SK-MEL-5 (cell line): ENCODE measurements around the gene MARVELD3. TPM values are rescaled to one million over a fixed set of nuclear protein-coding genes. Genes with fewer than 3 reads are reported as not detected.
"Not testable (repeated sequence)": the region's sequence is repeated elsewhere in the genome, so short reads cannot be mapped to it uniquely, and the experiment has no call there.

Experiments used
- DNase-seq: peaks from one replicate; pipeline ENCODE4 v3.0.0-alpha.2; 2016; ENCODE audit warnings: low read depth, low spot score
- in situ Hi-C: cut with HindIII; loops from 2 replicates; pipeline ENCODE4 v1.10.0; 2016; ENCODE audit warnings: low sequenced_read_pairs, high pct_unique_total_duplicates, low pct_unique_long_range_greater_than_20kb
- polyA plus RNA-seq, 2 experiments: library from polyadenylated mRNA; depleted of rRNA; stranded (reverse); fragments of >200 nt; gene quantifications; 2 replicates each; pipeline ENCODE4 v1.2.3, GENCODE V29; 2015
- total RNA-seq: library from RNA; depleted of rRNA; stranded (reverse); fragments of >200 nt; shearing (Covaris generic); gene quantifications from 2 replicates; pipeline ENCODE4 v1.2.3, GENCODE V29; 2014; rRNA removed

MARVELD3 gene, protein sequence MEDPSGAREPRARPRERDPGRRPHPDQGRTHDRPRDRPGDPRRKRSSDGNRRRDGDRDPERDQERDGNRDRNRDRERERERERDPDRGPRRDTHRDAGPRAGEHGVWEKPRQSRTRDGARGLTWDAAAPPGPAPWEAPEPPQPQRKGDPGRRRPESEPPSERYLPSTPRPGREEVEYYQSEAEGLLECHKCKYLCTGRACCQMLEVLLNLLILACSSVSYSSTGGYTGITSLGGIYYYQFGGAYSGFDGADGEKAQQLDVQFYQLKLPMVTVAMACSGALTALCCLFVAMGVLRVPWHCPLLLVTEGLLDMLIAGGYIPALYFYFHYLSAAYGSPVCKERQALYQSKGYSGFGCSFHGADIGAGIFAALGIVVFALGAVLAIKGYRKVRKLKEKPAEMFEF
- total RNA-seq = 0.08 TPM in 1 of 2 replicates, not detected in the other
- 0.08 TPM in 1 of 2 replicates, not detected in the other for polyA plus RNA-seq (2015; cell fraction: cytosol; rRNA removed)
- not detected in 2 replicates for polyA plus RNA-seq (2015; cell fraction: nucleus; rRNA removed)

DNA sequence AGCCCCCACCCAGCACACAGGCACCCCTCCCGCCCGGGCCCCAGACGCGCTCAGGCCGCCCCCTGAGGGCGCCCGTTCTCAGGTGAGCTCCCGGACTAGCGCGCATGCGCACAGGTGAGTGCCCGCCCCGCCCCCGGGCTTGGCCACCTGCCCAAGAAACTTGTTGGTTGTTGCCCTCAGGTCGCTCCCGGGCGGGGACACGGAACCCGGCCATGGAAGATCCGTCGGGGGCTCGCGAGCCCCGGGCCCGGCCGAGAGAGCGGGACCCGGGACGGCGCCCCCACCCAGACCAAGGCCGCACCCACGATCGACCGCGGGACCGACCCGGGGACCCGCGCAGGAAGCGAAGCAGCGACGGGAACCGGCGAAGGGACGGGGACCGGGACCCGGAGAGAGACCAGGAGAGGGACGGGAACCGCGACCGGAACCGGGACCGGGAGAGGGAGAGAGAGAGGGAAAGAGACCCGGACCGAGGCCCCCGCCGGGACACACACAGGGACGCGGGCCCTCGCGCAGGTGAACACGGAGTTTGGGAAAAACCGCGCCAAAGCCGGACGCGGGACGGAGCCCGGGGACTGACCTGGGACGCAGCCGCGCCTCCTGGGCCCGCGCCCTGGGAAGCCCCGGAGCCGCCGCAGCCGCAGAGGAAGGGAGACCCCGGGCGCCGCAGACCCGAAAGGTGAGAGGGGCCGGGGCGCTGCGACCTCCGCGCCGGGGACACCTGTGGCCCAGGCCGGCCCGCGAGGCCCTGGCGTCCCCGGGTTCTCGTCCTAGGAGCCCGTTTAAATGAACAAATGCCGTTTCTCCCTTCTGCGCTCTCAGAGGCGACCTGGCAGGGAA lies at the start of gene MARVELD3:
MARVELD3 (plus strand) TSS at position 167 of the 840 bp plus-strand sequence; CDS start at position 213, 46 bp downstream.
- in situ Hi-C loops = no loop called here
- DNase-seq = no peak

DNA sequence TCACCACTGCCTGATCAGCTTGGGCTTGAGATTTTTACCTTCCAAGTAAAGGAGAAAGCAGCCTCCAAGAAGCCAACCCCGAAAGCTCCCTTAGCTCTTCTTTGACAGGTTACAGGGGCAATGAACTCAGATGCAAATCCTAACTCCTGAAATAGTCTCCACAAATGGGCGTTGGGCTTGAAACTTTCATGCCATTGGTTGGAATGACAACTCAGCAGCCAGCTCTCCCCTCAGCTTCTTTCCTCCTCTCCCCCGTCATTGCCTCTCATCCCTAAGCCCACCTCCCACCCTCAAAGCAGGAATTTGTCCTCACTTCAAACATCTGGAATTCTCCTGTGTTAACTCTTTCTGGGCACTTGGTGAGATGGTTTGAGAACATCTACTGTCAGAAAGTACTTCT lies 49.0 kb upstream of the MARVELD3 start, which contains the start of gene TAT:
TAT (minus strand) TSS at position 122 of the 400 bp plus-strand sequence. CDS start 677 bp downstream, outside the sequence.
- no peak for DNase-seq
- in situ Hi-C loops = no loop called here

DNA sequence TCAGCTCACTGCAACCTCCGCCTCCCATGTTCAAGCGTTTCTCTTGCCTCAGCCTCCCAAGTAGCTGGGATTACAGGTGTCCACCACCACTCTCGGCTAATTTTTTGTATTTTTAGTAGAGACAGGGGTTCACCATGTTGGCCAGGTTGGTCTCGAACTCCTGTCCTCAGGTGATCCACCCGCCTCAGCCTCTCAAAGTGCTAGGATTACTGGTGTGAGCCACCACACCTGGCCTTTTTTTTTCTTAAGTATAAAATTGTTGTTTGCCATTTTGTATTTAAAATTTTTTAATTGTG lies 43.5 kb upstream of the MARVELD3 start:
- in situ Hi-C loops, DNase-seq: not testable (repeated sequence)

DNA sequence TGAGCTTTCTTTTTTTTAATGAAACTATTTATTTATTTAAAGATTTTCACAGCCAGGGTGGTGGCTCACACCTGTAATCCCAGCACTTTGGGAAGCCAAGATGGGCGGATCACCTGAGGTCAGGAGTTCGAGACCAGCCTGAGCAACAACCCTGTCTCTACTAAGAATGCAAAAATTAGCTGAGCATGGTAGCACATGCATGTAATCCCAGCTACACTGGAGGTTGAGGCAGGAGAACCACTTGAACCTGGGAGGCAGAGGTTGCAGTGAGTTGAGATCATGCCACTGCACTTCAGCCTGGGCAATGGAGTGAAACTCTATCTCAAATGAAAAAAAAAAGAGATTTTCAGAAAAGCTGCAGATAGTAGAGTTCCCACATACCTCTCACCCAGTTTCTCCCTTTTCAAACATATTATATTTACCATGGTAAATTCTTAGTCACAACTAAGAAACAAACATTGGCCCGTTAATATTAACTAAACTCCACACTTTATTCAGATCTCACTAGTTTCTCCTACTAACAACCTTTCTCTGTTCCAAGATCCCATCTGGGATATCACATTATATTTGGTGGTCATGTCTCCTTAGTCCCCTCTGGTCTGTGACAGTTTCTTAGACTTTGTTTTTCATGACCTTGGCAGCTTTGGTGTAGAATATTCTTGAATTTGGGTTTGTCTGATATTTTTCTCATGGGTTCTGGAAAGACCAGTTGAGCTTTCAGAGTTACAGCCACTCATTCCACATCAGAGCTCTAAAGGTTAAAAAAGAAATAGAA lies 41.3 kb upstream of the MARVELD3 start:
- no peak for DNase-seq
- in situ Hi-C loops = no loop called here

DNA sequence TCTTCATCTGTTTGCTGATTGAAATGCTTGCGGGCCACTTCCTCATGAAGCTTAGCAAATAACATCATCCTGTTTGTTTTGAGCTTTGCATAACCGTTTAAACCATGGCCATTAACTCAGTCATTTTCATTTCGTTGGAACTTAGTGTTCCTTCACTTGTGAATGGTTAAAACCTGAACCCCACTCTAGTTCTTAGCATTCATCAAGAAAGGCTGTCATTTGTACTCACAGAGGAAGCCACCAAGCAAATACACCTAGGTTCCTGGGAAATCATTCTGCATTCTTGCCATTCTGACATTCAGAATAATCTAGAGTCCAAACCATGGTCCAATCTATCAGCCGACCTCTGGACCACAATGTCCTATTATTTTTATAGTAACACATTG lies 40.7 kb upstream of the MARVELD3 start:
- no peak for DNase-seq
- in situ Hi-C loops = no loop called here

DNA sequence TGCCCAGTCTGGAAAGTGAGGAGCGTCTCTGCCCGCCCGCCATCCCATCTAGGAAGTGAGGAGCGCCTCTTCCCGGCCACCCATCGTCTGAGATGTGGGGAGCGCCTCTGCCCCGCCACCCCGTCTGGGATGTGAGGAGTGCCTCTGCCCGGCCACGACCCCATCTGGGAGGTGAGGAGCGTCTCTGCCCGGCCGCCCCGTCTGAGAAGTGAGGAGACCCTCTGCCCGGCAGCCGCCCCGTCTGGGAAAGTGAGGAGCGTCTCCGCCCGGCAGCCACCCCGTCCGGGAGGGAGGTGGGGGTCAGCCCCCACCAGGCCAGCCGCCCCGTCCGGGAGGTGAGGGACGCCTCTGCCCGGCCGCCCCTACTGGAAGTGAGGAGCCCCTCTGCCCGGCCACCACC lies 36.6 kb upstream of the MARVELD3 start:
- in situ Hi-C loops, DNase-seq: not testable (repeated sequence)

DNA sequence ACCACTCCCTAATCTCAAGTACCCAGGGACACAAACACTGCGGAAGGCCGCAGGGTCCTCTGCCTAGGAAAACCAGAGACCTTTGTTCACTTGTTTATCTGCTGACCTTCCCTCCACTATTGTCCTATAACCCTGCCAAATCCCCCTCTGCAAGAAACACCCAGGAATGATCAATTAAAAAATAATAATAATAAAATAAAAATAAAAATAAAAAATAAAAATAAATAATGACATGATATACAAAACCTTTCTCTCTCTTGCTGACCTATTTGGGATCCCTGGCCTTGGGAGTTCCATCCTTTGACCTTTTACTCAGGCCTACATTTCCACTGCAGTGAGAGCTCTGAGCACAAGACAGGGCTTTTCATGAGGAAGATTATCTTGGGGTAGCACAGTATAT lies 35.9 kb upstream of the MARVELD3 start:
- DNase-seq, in situ Hi-C loops: not testable (repeated sequence)

DNA sequence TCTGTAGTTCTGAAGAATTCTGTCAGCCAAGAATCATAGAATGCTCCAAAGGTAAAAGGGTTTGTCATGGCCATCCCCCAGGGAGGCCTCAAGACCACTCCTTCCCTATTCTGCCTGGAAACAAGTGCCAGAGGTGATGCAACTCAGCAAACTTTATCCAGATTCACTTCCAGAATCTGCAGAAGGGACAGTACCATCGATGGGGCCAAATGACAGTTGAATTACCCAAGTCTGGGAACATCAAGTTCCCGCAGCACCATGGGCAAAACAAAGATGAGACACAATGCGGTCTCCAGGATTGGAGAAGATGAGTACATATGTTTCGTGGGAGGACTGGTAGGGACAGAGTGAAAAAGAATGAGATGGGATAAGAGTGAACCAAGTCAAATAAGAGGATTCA lies 35.4 kb upstream of the MARVELD3 start:
- in situ Hi-C loops = no loop called here
- DNase-seq = no peak

DNA sequence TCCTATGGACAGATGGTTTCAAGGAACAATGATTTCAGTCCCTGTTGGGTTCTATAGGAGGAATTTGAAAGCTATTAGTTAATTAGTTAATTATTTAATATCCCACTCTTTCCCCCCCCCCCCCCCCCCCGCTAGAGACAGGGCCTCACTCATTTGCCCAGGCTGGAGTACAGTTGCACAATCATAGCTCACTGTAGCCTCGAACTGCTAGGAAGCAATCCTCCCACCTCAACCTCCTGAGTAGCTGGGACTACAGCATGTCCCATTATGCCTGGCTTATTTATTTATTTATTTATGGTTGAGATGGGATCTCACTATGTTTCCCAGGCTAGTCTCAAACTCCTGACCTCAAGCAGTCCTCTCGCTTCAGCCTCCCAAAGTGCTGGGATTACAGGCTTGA lies 34.1 kb upstream of the MARVELD3 start:
- DNase-seq = no peak
- in situ Hi-C loops = no loop called here

DNA sequence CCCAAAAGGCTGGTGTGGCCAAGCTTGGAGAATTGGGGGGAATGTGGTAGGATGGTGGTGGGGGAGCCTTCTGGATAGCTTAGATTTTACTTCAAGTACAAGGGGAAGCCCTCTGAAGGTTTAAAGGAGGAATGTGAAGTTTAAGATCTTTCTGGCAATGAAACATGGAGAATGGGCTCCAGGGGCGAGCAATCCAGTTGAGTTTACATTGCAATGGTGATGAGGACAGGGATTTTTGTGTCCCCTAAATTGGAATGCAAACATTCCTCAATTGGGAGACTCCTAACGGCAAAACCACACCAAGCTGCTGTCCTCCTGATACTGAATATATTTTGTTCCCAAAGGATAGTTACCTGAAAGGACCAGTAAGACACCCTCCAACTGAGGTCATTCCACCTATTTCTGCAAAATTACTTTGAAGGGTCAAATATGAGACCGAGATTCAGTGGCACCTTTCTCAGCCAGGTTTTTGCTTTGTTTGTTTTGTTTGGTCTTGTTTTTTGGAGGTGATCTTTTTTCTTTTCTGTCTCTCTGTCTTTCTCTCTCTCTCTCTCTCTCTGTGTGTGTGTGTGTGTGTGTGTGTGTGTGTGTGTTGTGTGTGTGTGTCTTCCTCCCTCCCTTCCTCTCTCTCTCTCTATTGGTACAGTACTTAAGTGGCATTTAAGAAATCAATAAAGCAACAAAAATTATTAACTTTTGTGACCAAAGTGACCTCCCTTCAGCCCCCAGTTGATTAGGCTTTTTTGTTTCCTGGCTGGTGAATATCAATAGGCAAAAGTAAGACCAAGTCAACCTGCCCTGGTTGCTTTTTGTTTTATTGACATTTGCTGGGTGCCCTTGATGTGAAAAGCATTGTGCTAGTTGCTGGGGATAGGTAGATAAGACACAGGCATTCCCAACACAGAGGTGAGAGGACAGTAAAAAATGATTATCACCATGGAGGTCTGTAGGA lies 32.7 kb upstream of the MARVELD3 start:
- in situ Hi-C loops = no loop called here

DNA sequence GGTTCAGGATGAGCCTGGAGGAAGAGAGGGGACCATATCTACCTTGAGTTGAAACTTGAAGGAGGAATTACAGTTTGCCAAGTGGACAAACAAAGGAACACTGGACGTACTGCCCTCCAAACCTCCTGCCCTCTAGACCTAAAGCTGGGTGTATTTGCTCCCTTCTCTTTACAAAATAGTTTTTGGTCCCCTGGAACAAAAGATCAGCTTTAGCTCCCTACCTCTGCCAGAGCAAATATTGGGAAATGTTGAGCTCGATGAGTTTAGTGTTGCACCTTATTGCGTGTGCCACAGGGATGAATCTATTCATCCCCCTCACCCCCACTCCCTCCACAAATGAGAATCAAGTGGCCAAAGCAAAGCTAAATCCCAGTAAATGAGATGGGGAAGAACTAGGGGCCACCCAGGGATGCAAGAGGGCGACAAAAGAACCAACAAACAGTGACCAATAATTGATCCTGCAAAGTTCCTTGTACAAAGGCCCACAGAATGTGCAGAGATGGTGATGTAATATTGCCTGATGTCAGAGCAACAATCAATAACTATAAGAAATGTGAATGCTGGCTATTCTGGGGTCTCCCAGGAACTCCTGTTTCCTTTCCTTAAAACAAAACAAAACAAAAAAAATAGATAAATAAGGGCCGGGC lies 31.9 kb upstream of the MARVELD3 start:
- no peak for DNase-seq
- in situ Hi-C loops = no loop called here

More for the DNA sequence above, 32.7 kb upstream of the MARVELD3 start:
- DNase-seq = no peak

DNA sequence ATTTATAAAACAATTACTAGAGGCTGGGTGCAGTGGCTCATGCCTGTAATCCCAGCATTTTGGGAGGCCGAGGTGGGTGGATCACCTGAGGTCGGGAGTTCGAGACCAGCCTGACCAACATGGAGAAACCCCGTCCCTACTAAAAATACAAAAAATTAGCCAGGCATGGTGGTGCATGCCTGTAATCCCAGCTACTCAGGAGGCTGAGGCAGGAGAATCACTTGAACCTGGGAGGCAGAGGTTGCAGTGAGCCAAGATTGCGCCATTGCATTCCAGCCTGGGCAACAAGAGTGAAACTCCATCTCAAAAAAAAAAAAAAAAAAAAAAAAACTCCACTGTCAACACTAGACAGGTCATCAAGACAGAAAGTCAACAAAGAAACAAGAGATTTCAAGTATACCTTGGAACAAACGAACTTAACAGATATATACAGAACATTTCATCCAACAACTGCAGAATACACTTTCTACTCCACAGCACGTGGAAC lies 30.6 kb upstream of the MARVELD3 start:
- DNase-seq, in situ Hi-C loops: not testable (repeated sequence)

DNA sequence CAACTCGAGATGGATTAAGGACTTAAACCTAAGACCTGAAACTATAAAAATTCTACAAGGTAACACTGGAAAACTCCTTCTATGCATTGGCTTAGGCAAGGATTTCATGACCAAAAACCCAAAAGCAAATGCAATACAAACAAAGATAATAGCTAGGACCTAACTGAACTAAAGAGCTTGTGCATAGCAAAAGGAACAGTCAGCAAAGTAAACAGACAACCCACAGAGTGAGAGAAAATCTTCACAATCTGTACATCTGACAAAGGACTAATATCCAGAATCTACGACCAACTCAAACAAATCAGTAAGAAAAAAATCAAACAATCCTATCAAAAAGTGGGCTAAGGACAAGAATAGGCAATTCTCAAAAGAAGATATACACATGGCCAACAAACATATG lies 27.6 kb upstream of the MARVELD3 start:
- DNase-seq, in situ Hi-C loops: not testable (repeated sequence)

DNA sequence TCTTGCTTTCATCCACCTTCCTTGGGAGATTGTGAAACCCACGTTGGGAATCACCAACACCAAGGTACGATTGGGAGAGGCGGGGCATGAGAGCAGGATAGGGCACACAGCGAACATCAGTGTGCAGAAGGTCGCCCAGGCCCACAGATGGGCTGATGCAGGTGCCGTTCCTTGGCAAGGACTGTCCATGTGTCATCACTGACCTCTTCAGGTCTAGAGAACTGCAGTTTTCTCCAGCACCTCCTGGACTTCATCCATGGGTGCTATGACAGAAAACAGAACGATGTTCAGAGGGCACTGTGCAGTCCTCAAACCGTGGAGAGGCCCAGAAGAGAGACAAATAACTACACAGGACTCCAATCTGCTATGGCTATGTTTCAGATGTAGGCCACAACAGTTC lies 25.2 kb upstream of the MARVELD3 start:
- no peak for DNase-seq
- in situ Hi-C loops = no loop called here

DNA sequence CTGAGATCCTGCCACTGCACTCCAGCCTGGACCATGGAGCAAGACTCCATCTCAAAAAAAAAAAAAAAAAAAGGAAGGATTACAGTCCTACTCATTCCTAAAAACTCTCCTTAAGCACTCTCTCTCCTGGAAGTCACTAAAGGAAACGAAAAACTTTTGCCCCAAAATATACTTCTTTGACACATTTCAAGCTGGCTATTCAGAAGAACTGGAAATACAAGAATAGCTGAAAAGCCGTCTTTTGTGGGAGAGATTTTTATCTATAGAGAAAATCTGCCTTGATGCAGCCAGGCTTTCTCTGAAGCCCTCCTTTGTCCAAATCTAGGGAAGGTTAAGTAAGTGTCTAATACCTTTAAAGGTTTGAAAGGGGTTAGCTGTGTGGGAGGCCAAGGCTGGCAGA lies 16.9 kb upstream of the MARVELD3 start:
- no peak for DNase-seq
- in situ Hi-C loops = no loop called here

DNA sequence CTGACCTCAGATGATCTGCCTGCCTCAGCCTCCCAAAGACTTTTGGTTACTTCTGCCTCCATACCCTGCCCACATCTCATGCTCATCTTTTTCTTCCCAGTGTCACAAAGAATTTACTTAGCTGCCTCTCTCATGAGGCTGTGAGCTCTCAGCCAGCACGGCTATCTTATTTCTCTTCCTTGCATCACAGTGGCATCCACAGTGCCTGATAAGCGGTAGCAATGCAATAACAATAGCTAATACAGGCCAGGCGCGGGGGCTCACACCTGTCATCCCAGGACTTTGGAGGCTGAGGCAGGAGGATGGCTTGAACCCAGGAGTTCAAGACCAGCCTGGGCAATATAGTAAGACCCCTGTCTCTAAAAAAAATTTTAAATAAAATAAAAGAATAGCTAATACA lies 15.5 kb upstream of the MARVELD3 start:
- in situ Hi-C loops = no loop called here
- no peak for DNase-seq
